D341Med (cell line): ENCODE data around the gene ERGIC1.
"Not testable (repeated sequence)": the region's sequence is repeated elsewhere in the genome, so short reads cannot be mapped to it uniquely, and the experiment has no call there.

Experiments
- DNase-seq: peaks from one replicate; pipeline ENCODE4 v3.0.0; 2012; ENCODE audit warnings: low spot score

ERGIC1 gene

GRCh38 chr5:172847584-172847983, 13.5 kb downstream of the ERGIC1 start:
- not testable (repeated sequence) for DNase-seq

DNA sequence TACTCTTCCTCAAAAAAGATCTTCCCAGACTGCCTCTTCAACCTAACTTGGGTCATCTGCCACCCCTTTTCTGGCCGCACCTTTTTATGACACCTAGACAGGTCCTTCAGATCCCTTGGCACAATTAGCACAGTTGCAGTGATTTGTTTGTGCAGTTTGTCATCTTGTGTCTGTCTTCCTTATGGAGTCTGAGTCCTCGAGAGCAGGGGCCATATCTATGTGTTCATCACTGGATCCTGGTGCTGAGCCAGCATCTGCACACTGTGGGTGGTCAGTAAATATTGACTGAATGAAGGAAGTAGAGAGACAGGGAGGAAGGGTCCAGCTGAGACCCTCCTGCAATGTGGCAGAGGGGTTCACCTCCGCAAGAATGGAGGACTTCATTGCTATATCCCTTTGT, 14.4 kb downstream of the ERGIC1 start:
- no peak for DNase-seq

GRCh38 chr5:172849606-172850453, 15.8 kb downstream of the ERGIC1 start:
- peak; percentile 49 for DNase-seq

- no peak for DNase-seq
Observed at GRCh38 chr5:172850454-172850797, 16.4 kb downstream of the ERGIC1 start.

DNA sequence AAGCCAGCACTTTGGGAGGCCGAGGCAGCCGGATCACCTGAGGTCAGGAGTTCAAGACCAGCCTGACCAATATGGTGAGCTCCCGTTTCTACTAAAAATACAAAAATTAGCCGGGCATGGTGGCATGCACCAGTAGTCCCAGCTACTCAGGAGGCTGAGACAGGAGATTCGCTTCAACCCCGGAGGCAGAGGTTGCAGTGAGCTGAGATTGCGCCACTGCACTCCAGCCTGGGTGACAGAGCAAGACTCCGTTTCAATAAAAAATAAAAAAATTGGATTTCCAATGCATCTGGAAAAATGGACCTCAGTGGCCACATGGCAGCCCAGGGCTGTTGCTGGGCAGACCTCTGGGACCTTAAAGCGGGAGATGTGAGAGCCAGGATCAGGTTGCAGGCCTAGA, 17.2 kb downstream of the ERGIC1 start:
- not testable (repeated sequence) for DNase-seq

- DNase-seq: no peak
Observed at GRCh38 chr5:172852490-172853354, 18.7 kb downstream of the ERGIC1 start.

GRCh38 chr5:172853355-172853975, 19.4 kb downstream of the ERGIC1 start:
- DNase-seq: no peak

DNA sequence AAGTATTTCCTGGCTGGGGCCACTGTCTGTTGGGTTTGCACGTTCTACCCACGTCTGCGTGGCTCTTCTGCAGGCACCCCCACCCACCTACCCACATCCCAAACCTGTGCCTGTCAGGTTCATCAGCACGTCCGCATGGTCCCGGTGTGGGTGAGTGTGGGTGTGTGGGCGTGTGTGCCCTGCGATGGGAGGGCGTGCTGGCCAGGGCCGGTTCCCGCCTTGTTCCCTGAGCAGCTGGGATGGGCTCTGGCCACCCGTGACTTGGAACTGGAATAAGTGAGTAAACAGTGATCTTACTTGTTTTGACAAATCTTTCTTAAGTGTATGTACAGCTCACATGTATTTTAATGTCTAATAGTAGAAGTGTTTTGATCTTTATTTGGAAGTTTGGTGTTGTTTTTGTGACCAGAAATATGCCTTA, 20.4 kb downstream of the ERGIC1 start:
- DNase-seq: no peak

DNA sequence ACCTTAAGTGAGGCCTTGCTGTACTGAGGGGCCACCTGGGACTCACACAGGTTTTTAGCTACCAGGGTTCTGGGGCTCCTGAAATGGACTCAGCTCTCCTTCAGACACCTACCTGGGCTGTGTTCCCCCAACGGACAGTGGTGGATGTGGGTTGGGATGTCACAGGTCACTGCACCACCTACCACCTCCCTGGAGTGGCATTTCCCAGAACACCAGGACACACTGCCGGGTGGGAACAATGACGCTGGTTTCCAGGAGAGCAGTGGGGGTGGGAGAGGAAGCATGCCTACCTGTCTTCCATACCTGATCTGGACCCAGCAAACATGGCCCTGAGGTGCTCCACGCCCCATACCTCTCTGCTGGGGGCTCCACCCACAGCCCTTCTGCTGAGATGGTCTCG, 20.9 kb downstream of the ERGIC1 start:
- no peak for DNase-seq

- DNase-seq: no peak
Observed at GRCh38 chr5:172855597-172856292, 21.7 kb downstream of the ERGIC1 start.

- no peak for DNase-seq
Observed at GRCh38 chr5:172856336-172856735, 22.3 kb downstream of the ERGIC1 start.

DNA sequence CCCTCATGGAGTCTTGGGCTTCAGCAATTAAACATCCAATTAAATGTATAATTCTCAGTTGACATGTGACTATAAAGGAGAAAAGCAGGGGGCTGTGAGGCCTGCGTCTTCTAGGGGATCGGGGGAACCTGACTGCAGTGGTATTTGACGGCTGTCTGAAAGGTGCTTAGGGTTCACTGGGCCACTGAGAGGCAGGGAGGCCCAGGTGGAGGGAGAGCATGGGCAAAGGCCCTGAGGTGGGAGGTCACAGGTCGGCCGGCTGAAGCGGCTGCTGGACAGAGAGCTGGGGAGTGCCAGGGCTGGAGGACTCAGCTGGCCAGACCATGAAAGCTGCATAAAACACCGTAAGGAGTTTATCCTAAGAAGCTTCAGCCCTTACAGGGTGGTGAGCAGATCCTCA, 23.9 kb downstream of the ERGIC1 start:
- no peak for DNase-seq

- no peak for DNase-seq
Observed at GRCh38 chr5:172858511-172858989, 24.5 kb downstream of the ERGIC1 start.

- DNase-seq: no peak
Observed at GRCh38 chr5:172858990-172859811, 25.1 kb downstream of the ERGIC1 start.

DNA sequence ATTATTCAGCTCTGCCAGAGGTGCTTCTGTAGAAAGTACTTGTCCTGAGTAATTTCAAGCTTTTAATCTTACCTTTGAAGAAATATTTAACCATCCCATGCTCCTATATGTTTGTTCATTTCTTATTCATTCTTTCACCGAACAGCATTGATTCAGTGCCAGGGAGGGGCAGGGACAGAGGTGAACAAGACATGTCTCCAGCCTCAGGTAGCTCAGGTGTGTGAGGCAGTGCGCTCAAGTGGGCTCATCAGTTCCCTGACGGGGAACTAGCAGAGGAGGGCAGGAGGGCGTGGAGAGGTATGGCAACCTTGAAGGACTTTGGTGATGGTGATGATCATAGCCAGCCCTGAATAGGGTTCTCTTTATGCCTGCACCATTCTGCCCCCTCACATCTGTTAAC, 25.9 kb downstream of the ERGIC1 start:
- DNase-seq: no peak

GRCh38 chr5:172860520-172861443, 26.7 kb downstream of the ERGIC1 start:
- DNase-seq: no peak

DNA sequence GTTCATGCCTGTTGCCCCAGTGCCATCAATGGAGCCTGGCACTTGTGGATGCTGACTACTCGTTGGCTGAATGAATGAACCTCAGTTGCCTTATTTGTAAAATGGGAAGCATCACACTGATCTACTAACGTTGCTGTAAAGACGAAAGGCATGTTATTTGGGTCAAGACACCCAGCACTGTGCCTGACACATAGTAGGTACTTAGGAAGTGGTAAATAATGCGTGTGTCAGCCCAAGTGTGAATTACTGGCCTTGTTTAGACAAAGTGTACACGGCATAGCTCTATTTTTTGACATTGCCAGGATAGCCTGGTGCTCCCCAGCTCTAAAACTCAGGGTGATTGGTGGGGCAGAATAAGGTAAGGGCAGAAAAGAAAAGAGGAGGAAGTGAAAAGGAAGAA, 27.4 kb downstream of the ERGIC1 start:
- no peak for DNase-seq

DNA sequence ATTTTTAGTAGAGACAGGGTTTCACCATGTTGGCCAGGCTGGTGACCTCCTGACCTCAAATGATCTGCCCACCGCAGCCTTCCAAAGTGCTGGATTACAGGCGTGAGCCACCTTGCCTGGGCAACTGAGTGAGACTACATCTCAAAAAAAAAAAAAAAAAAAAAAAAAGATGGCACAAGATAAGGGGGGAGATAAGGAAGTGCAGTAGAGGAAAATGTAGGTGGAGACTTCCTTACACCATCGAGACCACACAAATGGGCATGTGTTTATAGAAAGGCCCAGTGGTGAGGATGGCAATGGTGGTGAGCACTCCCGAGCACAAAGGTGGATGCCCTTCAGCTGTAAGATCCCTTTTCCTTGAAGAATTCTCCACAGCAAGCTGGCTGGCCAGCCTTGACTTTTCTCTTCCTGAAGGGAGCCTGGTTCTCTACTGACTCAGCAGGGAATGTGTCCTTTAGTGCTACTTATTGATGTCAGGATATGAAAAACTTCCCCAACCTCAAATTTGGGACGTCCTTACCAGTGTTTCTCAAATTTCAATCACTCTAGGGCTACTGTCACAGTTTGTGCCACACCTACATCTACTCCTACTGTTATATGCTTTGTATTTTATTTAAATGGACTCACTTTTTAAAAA, 28.2 kb downstream of the ERGIC1 start:
- no peak for DNase-seq

DNA sequence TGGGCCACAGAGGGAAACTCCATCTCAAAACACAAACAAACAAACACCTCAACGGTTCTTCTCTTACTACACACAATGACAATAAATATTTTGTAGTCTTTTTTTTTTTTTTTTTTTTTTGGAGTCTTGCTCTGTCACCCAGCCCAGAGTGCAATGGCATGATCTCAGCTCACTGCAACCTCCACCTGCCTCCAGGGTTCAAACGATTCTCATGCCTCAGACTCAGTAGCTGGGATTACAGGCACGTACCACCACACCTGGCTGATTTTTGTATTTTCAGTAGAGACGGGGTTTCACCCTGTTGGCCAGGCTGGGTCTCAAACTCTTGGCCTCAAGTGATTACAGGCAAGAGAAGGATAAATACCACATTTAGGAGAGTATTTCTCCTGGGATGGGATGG, 30.1 kb downstream of the ERGIC1 start:
- not testable (repeated sequence) for DNase-seq
